Posterior vena cava (tissue), 2 donors: ENCODE measurements around the gene LPIN1. TPM values are rescaled to one million over a fixed set of nuclear protein-coding genes. Genes with fewer than 3 reads are reported as not detected.

Source experiments
- DNase-seq: peaks from one replicate; pipeline ENCODE4 v3.0.0-alpha.2; 2020; ENCODE audit warnings: low spot score
- intact Hi-C, 2 donors: fragments of 100-400 bp; cut with DNase I; formaldehyde crosslinking; loops; one replicate each; pipeline versions ENCODE4 v1.14.1 to v1.14.2; 2022 to 2023
- total RNA-seq, 2 donors: library from RNA; stranded (reverse); fragmentation: NEBNext Ultra II Directional; extraction: Animal tissue kit (Norgen Biotek cat#: 25700); gene quantifications; one replicate each; pipeline ENCODE4 v1.2.1, GENCODE V29; 2021
- donor health status: DM: yes; HTN: yes; CAD: no.
- donor health status: DM: yes; HTN: yes; CAD: no.

The LPIN1 gene
- total RNA-seq, 2 donors from 2014 or later = 24.2 to 26.8 TPM

DNA sequence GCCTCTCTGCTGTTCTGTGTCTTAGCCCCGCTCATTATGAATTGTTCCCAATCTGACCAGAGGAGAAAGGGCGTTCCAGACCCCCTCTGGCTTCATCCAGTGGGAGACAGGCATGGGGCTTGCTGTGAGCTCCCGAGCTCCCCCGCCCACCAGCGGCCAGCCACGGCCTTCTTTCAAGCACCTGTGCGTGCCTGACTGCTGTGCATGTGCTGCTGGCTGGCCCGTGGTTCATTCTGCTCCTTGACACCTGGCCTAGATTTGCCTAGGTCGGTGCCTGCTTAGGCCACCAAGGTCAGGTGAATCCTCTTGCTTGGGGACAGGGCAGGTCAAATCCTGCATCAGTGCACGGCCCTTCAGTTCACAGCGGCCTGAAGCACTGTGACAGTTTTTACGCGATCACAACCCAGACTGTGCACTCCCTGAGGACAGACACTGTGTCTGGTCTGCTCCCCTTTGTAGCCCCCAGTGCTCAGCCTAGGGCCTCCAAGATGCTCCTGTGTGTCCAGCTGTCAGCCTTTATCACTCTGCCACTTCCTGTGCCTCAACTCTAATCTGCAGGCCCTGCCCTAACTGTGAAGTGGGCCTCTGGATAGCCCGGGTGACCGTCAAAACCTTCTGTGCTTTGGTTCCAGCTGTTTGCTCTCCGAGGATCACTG lies 3.6 kb upstream of the LPIN1 start:
- intact Hi-C loops = no loop called here
- DNase-seq = no peak

DNA sequence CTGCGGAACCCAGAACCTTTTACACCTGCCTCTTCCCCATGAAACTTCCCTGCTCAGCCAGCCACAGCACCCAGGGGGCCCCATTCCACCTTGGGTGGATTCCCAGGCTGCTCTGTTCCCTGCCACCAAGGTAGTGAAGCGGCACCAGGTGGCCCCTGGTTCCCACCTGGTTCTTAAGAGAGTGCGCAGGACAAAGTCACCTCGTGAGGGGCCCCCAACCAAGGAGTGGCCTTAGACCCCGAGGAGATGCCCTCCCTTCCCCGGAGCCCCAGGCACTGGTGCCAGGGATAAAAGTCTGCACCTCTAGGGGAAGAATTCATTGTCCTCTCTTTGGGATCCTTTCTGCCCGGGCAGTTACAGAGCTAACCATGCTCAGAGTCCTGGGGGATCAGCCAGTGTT lies 3.1 kb upstream of the LPIN1 start:
- DNase-seq = no peak
- intact Hi-C loops = no loop called here

DNA sequence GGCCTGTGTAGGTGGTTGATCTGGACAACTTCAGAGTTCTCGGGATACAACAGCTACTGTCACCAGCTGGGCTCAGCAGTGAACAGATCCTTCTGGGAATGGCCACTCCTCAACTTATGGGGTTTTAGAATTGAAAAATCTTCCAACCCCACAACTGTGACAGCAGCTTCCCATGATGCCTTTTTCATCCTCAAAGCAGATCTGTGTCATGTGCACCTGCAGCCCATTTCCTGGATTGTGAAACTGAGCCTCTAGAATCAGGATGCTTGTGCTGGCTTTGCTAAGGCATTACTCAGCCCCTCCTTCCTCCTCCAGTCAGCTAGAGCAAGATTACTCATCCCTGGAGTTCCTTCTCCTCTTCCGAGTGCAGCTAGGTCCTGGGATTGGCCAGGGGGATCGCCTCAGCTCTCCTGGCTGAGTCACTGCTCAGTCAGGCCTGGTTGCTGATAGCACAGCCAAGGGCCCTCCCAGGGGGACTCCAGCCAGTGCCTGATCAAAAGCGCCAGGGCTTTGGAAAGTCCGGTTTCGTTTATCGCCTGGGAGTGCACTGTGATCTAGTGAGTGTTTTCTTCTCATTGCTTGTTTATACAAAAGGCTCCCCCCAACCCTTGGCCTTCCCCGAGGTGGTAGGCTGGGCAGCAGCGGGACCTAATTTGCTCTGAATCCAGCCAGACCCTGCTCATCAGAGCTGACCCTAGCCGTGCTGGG lies 2.4 kb upstream of the LPIN1 start:
- peak; percentile 98 for DNase-seq
- intact Hi-C loops = no loop called here

- DNase-seq = no peak
- intact Hi-C loops = no loop called here
These were observed 1.6 kb upstream of the LPIN1 start for GRCh38 chr2:11744631-11745394.

DNA sequence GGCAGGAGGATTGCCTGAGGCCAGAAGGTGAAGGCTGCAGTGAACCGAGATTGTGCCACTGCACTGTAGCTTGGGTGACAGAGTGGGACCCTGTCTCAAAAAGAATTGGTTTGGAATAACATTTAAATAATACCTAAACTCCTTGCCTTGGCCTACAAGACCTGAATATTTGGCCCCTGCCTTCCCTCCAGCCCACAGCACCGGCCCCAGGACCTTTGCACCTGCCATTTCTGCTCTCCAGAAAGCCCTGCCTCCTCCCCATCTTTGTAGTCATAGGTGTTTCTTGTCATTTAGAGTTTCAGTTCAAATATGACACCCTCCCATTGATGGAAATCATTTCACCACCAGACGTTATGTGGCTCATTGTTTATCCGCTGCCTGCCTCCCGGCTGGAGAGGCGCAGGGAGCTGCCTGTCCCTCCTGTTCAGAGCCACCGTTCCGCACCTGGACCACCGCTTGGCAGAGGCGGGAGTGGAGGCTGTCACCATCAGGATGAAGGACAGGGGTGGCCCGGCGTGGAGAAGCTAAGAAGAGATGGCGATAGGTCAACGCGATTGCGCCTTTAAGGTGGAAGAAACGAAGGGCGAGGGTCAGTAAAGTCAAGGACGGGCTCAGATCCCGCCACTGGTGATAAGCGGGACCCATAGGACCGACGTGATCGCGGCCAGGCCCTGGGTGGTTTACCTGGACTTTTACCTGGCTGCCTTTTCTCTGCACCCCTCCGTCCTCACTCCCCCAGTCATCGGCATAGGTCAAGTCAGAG lies 638 bp upstream of the LPIN1 start:
- DNase-seq = no peak
- intact Hi-C loops = no loop called here

- no peak for DNase-seq
- intact Hi-C loops = no loop called here
These were observed 501 bp downstream of the LPIN1 start for GRCh38 chr2:11746807-11747459.

- DNase-seq = no peak
- intact Hi-C loops = no loop called here
These were observed 1.8 kb downstream of the LPIN1 start for GRCh38 chr2:11748018-11748860.

GRCh38 chr2:11748861-11749645 lies 2.6 kb downstream of the LPIN1 start:
- peak; percentile 58 for DNase-seq
- intact Hi-C loops = no loop called here

- intact Hi-C loops = no loop called here
- peak; percentile 51 for DNase-seq
These were observed 3.4 kb downstream of the LPIN1 start for GRCh38 chr2:11749646-11750349.

DNA sequence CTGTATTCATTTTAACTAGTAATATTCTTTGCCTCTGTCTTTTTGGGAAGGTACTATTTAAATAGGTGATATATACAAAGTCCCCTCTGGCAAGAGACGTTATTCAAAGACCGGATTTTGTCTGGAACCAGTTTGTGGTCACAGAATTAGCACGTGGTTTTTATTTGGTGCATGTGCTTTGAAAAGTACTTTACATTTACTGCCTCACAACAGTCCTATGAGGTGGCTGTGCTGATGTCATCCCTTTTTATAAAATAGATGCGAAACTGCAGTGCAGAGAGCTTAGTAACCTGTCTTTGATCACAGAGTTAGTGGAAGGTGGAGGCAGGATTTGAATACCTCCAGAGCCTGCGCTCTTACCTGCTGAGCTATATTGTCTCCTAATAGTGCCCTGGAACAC lies 4.0 kb downstream of the LPIN1 start:
- no peak for DNase-seq
- intact Hi-C loops = no loop called here

- intact Hi-C loops = no loop called here
These were observed 4.5 kb downstream of the LPIN1 start for GRCh38 chr2:11750917-11751316.

GRCh38 chr2:11752906-11753305 lies 6.5 kb downstream of the LPIN1 start:
- no peak for DNase-seq
- intact Hi-C loops = no loop called here

More at GRCh38 chr2:11750917-11751316, 4.5 kb downstream of the LPIN1 start:
- no peak for DNase-seq

DNA sequence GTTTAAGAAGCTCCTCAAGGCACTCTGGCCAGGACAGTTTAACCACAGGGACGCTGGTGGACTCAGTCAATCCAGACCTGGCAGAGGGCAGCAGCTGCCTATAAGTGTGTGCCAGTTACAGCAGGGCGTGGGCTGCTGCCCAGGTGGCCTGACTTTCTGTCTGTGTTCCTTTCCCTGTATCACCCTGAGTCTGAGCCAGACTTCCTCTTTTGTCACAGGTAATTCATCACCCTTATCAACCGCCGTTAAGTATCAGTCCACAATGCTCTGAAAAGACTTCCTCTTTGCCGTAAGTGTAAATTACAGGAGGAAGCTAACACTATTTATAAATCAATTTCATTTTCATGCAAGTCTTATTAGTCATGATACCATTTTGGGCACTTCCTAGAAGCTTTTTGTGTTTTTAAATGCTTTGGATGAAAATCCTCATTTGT lies 7.0 kb downstream of the LPIN1 start:
- no peak for DNase-seq
- intact Hi-C loops = no loop called here

DNA sequence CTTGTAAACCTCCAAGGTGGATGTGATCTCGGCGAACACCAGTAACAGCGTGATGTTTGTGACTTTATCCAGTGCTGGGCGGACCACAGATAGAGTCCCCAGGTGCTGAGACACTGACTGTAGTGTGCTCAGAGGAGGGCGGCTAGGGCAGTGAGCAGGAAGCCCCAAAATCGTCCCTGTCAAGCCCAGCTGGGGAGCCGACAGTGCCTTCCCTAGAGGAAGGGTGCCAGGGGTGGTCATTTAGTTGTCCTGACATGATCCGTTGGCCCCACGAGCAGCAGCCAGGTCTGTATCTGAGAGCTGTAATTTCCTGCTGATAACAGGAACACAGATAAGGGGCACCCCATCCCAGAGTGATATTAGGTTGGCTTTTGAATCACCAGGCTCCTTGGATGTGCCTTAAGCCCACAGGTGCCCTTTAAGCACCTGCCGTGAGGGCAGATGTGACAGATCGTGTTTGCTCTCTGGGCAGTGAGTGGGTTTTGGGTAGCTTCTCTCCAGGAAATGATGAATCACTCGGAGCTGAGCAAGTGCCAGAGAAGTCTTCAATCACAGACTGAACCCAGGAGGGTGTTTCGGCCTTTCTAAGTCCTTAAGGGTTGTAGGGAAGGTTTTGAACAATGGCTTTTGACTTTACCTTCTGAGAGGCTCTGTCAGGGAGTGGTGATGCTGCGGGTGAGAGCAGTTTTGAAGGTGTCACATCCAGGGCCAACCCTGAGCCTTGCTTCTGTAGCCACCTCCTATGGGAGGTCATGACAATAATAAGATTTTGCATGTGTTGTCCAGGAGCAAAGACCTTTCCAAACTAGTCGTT lies 7.7 kb downstream of the LPIN1 start:
- no peak for DNase-seq
- intact Hi-C loops = no loop called here

GRCh38 chr2:11754700-11755015 lies 8.2 kb downstream of the LPIN1 start:
- intact Hi-C loops = no loop called here
- no peak for DNase-seq

GRCh38 chr2:11757101-11757500 lies 10.7 kb downstream of the LPIN1 start:
- no peak for DNase-seq
- intact Hi-C loops = no loop called here
